Erythroblast (primary cell): ENCODE data around the gene ZEB1.

ENCODE experiments used
- GATA1 ChIP-seq: IDR thresholded peaks from 2 replicates; pipeline ENCODE4 v1.6.1; 2011; ENCODE audit warnings: low read depth, mild to moderate bottlenecking, control low read depth, low read length, moderate library complexity
- POLR2A ChIP-seq: IDR thresholded peaks from 2 replicates; pipeline ENCODE4 v1.6.1; 2011; ENCODE audit warnings: mild to moderate bottlenecking, low read length

- TF ChIP-seq POLR2A (no peak), GATA1 (no peak)
These were observed 24.5 kb upstream of the ZEB1 start for GRCh38 chr10:31294558-31294957.
